NB4 (cell line): ENCODE data around the gene TULP4.

Experiments
- CTCF ChIP-seq: IDR thresholded peaks from one replicate; pipeline ENCODE4 v1.5.1; 2012; ENCODE audit warnings: low read depth, low read length
- MYC ChIP-seq: IDR thresholded peaks from 2 replicates; pipeline ENCODE4 v1.6.1; 2011; ENCODE audit warnings: low read depth, low read length
- POLR2A ChIP-seq: IDR thresholded peaks from 2 replicates; pipeline ENCODE4 v1.6.1; 2011; ENCODE audit warnings: mild to moderate bottlenecking; ENCODE audit not compliant: insufficient read length; ENCODE audit errors: extremely low read depth
- TF ChIP-seq, protein P1 (sequence below): IDR thresholded peaks from 2 replicates; pipeline ENCODE4 v1.6.1; 2011; ENCODE audit warnings: low read depth, low read length

GRCh38 chr6:158496700-158497099, 184.4 kb downstream of the TULP4 start:
- TF ChIP-seq CTCF = no peak
- no peak for TF ChIP-seq POLR2A
- TF ChIP-seq MYC = no peak
- TF ChIP-seq, protein P1, sequence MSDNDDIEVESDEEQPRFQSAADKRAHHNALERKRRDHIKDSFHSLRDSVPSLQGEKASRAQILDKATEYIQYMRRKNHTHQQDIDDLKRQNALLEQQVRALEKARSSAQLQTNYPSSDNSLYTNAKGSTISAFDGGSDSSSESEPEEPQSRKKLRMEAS = no peak
